HG03520 (cell line): Measurements from ENCODE around the gene MISP.

ENCODE experiments used
- ATAC-seq: cut with Tn5 transposase; IDR thresholded peaks from one replicate; pipeline ENCODE4 v1.9.1; 2021; ENCODE audit warnings: mild to moderate bottlenecking, moderate library complexity; ENCODE audit not compliant: unreplicated experiment

The MISP gene

GRCh38 chr19:746208-746819, 4.6 kb upstream of the MISP start:
- ATAC-seq, result no peak

DNA sequence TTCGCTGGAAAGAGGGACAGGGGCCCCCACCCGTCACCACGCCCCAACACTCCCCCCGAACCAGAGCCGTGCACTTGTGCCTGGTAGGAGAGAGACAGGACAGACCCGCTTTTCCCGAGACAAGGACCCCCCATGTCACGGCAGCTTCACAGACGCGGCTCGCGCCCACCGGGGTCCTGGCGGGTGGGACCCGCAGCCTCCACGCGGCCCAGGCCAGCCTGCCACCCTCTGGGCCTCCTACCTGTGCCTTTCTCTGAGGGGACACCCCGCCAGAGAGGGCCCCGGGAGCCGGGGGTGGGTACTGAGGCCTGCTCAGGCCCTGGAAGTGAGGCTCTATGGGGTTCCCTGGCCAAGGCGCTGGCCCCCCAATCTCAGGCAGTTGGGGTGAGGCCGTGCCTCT, 4.0 kb upstream of the MISP start:
- ATAC-seq, result no peak

- ATAC-seq, result no peak
These were observed 3.3 kb upstream of the MISP start for GRCh38 chr19:747432-748273.

DNA sequence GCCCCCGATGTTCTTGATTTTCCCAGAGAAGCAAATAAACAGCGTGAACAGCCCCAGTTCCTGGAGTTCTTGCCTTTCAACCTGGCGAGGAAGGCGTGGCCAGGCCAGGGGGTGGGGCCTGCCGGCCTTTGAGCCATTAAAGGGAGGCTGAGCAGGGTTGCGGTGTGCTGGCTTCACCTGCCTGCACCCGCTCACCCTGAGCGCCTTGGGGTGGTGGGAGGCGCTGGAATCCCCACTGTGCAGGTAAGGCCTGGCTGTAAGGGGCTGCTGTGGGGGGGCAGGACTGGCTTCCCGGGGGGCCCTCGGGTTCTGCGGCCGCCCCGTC, 2.7 kb upstream of the MISP start:
- no peak for ATAC-seq

- ATAC-seq, result no peak
These were observed 1.1 kb upstream of the MISP start for GRCh38 chr19:749811-750210.

DNA sequence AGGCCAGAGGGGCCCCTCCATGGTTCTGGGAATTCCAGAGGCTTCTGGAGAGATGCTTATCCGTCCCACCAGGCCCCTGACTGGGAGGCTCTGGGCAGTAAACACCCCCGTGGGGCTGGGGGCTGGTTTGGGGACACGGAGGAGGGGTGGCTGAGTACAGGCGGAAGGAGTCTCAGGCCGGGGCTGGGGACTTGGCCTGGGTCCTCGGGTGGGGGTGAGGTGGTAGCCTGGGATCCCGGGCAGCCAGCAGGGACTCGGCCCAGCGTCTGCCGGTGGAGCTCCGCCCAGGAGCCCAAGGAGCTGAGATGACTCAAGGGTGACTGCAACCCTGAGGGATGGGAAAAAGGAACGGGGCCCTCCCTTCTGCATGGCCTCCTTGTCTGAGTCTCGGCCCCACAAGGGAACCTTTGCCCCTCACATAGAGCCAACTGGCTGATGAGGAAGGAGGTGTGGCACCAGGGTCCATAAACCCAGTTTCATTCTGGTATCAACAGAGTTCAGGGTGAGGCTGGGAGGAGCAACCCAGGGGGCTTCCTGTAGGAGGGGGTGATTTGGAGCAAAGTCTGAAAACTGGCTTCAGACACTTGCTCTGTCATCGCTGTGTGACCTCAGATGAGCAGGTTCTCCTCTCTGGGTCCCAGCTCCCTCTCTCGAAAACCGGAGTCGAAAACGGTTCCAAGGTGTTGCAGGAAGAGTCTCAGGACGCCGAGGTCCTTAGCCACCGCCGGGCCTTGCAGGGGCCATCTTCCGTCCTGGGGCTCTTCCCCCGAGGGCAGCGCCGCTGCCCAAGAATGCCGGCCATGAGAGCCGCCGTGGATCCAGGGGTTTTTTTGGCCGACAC, 809 bp downstream of the MISP start:
- ATAC-seq, result no peak

GRCh38 chr19:752652-753517, 2.0 kb downstream of the MISP start:
- no peak for ATAC-seq

GRCh38 chr19:754530-754929, 3.6 kb downstream of the MISP start:
- no peak for ATAC-seq

DNA sequence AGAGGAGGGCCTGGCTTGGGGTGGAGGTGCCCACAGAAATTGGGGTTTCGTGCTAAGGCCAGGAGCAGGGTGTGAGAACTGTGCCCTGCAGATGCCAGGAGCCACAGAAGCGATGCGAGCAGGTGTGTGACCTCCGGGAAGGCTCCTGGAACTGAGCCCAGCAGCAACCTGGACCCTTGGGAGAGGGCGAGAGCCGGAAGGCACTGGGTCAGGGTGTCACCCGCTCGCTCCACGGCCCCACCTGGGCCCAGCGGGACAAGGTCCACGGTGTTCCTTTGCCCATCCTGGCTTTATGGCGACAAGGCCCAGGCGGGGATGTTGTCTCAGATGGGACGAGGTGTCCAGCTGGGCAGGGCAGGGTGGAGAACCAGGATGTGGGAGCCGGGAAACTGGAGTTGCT, 4.2 kb downstream of the MISP start:
- no peak for ATAC-seq

DNA sequence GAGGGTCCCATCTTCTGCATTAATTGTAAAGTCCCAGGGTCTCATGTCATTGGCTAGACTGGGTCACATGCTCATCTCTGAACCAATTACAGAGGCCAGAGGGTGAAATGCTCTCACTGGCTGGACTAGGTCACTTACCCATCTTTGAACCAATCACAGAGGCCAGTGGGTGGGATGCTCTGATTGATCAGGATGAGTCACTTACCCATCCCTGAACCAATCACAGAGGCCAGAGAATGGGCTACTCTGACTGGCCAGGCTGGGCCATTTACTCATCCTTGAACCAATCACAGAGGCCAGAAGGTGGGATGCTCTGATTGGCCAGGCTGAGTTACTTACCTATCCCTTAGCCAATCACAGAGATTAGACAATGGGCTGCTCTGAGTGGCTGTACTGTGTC, 5.3 kb downstream of the MISP start:
- ATAC-seq, result no peak

DNA sequence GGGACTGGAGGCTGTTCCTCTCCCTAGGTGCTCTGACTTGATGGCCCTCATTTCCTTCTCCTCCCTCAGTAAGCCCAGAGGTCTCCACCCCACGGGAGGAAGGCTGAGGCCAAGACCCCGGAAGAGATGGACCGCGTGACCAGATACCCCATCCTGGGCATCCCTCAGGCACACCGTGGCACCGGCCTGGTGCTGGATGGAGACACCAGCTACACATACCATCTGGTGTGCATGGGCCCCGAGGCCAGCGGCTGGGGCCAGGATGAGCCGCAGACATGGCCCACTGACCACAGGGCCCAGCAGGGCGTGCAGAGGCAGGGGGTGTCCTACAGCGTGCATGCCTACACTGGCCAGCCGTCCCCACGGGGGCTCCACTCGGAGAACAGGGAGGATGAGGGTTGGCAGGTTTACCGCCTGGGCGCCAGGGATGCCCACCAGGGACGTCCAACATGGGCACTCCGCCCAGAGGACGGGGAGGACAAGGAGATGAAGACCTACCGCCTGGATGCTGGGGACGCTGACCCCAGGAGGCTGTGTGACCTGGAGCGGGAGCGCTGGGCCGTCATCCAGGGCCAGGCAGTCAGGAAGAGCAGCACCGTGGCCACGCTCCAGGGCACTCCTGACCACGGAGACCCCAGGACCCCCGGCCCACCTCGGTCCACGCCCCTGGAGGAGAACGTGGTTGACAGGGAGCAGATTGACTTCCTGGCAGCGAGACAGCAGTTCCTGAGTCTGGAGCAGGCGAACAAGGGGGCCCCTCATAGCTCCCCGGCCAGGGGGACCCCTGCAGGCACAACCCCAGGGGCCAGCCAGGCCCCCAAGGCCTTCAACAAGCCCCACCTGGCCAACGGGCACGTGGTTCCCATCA, 6.1 kb downstream of the MISP start:
- ATAC-seq, result no peak

GRCh38 chr19:757811-758668, 7.1 kb downstream of the MISP start:
- ATAC-seq, result no peak

DNA sequence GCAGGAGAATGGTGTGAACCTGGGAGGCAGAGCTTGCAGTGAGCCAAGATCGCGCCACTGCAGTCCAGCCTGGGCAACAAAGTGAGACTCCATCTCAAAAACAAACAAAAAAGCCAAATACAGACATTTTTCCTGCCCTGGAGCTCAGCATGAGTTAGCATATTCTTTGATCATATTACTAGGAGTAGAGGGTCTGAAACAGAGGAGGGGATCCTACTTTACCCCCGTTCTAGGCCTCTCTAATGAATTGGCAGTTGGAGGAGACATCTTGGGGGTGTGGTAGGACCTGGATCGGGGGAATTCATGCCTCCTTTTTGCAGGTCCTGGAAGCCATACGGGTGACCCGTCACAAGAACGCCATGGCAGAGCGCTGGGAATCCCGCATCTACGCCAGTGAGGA, 12.3 kb downstream of the MISP start:
- no peak for ATAC-seq

DNA sequence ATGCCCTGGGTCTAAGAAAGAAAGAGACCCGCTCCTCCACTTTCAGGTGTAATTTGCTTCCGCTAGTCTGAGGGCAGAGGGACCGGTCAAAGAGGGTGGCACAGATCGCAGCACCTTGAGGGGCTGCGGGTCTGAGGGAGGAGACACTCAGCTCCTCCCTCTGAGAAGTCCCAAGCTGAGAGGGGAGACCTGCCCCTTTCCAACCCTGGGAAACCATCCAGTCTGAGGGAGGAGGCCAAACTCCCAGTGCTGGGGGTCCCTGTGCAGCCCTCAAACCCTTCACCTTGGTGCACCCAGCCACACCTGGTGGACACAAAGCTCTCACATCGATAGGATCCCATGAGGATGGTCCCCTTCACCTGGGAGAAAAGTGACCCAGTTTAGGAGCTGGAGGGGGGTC, 13.0 kb downstream of the MISP start:
- ATAC-seq, result no peak

- no peak for ATAC-seq
These were observed 13.4 kb downstream of the MISP start for GRCh38 chr19:764301-764700.

- ATAC-seq, result no peak
These were observed 14.3 kb downstream of the MISP start for GRCh38 chr19:765179-765738.

DNA sequence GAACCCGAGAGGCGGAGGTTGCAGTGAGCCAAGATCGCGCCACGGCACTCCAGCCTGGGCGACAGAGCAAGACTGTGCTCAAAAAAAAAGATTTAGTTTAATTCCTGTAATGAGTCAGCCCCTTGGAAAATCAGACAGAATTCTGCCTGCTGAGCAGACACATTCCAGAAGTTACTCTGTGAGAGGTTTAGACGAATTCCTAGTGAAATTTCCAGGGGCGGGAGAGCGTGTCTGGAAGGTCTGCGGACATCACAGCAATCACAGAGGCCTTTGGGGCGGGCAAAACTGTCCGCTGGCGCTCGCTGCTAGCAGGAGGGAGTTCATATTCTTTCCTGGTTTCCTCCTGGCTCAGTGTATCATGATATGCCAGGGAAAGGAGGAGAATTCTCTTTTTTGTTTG, 17.5 kb downstream of the MISP start:
- ATAC-seq, result no peak

- ATAC-seq, result no peak
These were observed 18.7 kb downstream of the MISP start for GRCh38 chr19:769616-770015.

- ATAC-seq, result no peak
These were observed 20.4 kb downstream of the MISP start for GRCh38 chr19:771332-771785.
